Stimulated activated naive B cell treated with anti-CD40 and anti-IgM and Interleukin-4, amounts not matched to agents 10 μg/mL and 1 μg/mL and 100 μg/mL, for 72 hours (primary cell): ENCODE measurements around the gene MPPE1.

Experiments
- ATAC-seq, 2 donors: fragments of 150-1000 bp; cut with Tn5 transposase; replicated peaks; 2 replicates each; pipeline ENCODE4 v1.10.0; 2021; ENCODE audit warnings: moderate library complexity in 1 of 2
- DNase-seq: peaks from one replicate; pipeline ENCODE4 v3.0.0; 2021
- H3K27ac Mint-ChIP-seq: one replicate; pipeline ENCODE4 v1.8.0; 2022; ENCODE audit warnings: mild to moderate bottlenecking, mixed read lengths
- H3K27me3 Mint-ChIP-seq, 2 donors: one replicate each; pipeline ENCODE4 v1.8.0; 2022; ENCODE audit warnings: mixed read lengths in 2 of 2
- H3K36me3 Mint-ChIP-seq, 2 donors: one replicate each; pipeline ENCODE4 v1.8.0; 2022; ENCODE audit warnings: mixed read lengths in 2 of 2, mild to moderate bottlenecking in 1 of 2
- H3K4me1 Mint-ChIP-seq, 2 donors: one replicate each; pipeline ENCODE4 v1.8.0; 2022; ENCODE audit warnings: mixed read lengths in 2 of 2, mild to moderate bottlenecking in 1 of 2
- H3K4me3 Mint-ChIP-seq, 2 donors: one replicate each; pipeline ENCODE4 v1.8.0; 2022; ENCODE audit warnings: mild to moderate bottlenecking in 2 of 2, mixed read lengths in 2 of 2, moderate library complexity in 1 of 2
- H3K9me3 Mint-ChIP-seq, 2 donors: one replicate each; pipeline ENCODE4 v1.8.0; 2022; ENCODE audit warnings: mixed read lengths in 2 of 2, mild to moderate bottlenecking in 1 of 2

The MPPE1 gene

DNA sequence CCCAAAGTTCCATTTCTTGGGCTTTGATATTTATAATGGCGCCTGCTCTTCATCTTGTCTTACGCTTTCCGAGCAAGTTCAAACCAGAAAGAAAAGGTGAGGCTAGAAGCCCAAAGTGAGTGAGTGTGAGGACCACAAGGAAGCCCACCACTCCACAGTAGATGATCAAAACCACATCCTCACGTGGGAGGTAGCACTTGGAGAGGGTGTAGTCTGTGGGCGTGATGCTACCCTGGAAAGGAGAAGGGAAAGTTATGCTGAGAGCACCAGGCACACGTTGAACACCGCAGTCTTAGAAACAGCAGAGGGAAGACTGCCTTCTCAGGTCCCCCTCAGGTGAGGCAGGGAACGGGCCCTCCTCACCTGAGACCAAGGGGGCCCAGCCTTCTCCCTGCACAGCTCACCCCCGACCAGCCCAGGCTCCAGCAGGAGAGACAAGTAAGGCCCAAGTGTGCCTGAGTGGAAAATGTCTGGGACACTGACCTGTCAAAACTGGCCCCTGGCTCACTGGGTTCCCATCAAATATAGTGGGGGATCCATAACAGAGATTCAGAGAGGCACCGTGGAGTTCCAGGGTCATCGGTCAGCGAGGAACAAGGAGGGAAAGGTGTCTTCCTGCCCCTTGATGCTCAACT, 23.6 kb downstream of the MPPE1 start:
- Mint-ChIP-seq H3K4me1 (peaks cover 29 to 47% of the 10 kb centered on the region in 2 donors), H3K27ac (peak overlapping the region; percentile 63), H3K4me3 (peak overlapping the region in 1 of 2 donors; percentile 34), H3K36me3 (peaks cover 46% of the 10 kb centered on the region in 2 donors), H3K27me3 (no peaks in the 10 kb centered on the region), H3K9me3 (no peaks in the 10 kb centered on the region)
- no peak for DNase-seq
- ATAC-seq: no peak

GRCh38 chr18:11883153-11883552, 25.0 kb downstream of the MPPE1 start:
- peaks cover 42 to 44% of the 10 kb centered on the region in 2 donors for H3K36me3 Mint-ChIP-seq
- no peaks in the 10 kb centered on the region for H3K27me3 Mint-ChIP-seq
- DNase-seq: peak; percentile 14
- ATAC-seq: peak; percentile 98 to 99
- H3K9me3 Mint-ChIP-seq: no peaks in the 10 kb centered on the region
- no peak overlapping the region for H3K27ac Mint-ChIP-seq
- peak overlapping the region in 1 of 2 donors; percentile 22 for H3K4me3 Mint-ChIP-seq
- peaks cover 29 to 47% of the 10 kb centered on the region in 2 donors for H3K4me1 Mint-ChIP-seq

GRCh38 chr18:11882636-11883035, 25.5 kb downstream of the MPPE1 start:
- DNase-seq: no peak
- no peak overlapping the region for H3K4me3 Mint-ChIP-seq
- no peak for ATAC-seq
- peaks cover 37 to 40% of the 10 kb centered on the region in 2 donors for H3K36me3 Mint-ChIP-seq
- no peak overlapping the region for H3K27ac Mint-ChIP-seq
- no peaks in the 10 kb centered on the region for H3K9me3 Mint-ChIP-seq
- no peaks in the 10 kb centered on the region for H3K27me3 Mint-ChIP-seq
- H3K4me1 Mint-ChIP-seq: peaks cover 29 to 47% of the 10 kb centered on the region in 2 donors

GRCh38 chr18:11880586-11881304, 27.4 kb downstream of the MPPE1 start:
- no peak for ATAC-seq
- peaks cover 26 to 33% of the 10 kb centered on the region in 2 donors for H3K36me3 Mint-ChIP-seq
- no peaks in the 10 kb centered on the region for H3K27me3 Mint-ChIP-seq
- H3K27ac Mint-ChIP-seq: peak overlapping the region; percentile 77
- no peak for DNase-seq
- H3K4me1 Mint-ChIP-seq: peaks cover 29 to 47% of the 10 kb centered on the region in 2 donors
- H3K4me3 Mint-ChIP-seq: peak overlapping the region in 1 of 2 donors; percentile 8
- peaks cover 2% of the 10 kb centered on the region in 2 donors for H3K9me3 Mint-ChIP-seq

GRCh38 chr18:11877497-11878135, 30.5 kb downstream of the MPPE1 start:
- Mint-ChIP-seq H3K27ac (no peak overlapping the region), H3K27me3 (no peaks in the 10 kb centered on the region), H3K9me3 (peaks cover 5 to 6% of the 10 kb centered on the region in 2 donors), H3K4me3 (no peak overlapping the region), H3K36me3 (peaks cover 19 to 20% of the 10 kb centered on the region in 2 donors), H3K4me1 (peaks cover 14 to 17% of the 10 kb centered on the region in 2 donors)
- ATAC-seq (no peak), DNase-seq (no peak)

- Mint-ChIP-seq H3K9me3 (peaks cover 5 to 6% of the 10 kb centered on the region in 2 donors), H3K4me3 (no peak overlapping the region), H3K36me3 (peaks cover 7 to 9% of the 10 kb centered on the region in 2 donors), H3K27me3 (peaks cover 3 to 5% of the 10 kb centered on the region in 2 donors), H3K4me1 (peaks cover 0 to 2% of the 10 kb centered on the region in 2 donors), H3K27ac (no peak overlapping the region)
- ATAC-seq (no peak), DNase-seq (no peak)
Measured at GRCh38 chr18:11874676-11875075, 33.4 kb downstream of the MPPE1 start.

- Mint-ChIP-seq H3K9me3 (peaks cover 5 to 6% of the 10 kb centered on the region in 2 donors), H3K4me1 (peaks cover under 1 to 3% of the 10 kb centered on the region in 2 donors), H3K4me3 (no peak overlapping the region), H3K27ac (no peak overlapping the region), H3K36me3 (peaks cover 7 to 9% of the 10 kb centered on the region in 2 donors), H3K27me3 (peaks cover 3 to 5% of the 10 kb centered on the region in 2 donors)
- ATAC-seq (no peak), DNase-seq (no peak)
Measured at GRCh38 chr18:11873670-11874340, 34.3 kb downstream of the MPPE1 start.

- Mint-ChIP-seq H3K9me3 (peaks cover 5 to 6% of the 10 kb centered on the region in 2 donors), H3K4me3 (no peak overlapping the region), H3K4me1 (peaks cover 4 to 9% of the 10 kb centered on the region in 2 donors), H3K36me3 (peaks cover 7 to 9% of the 10 kb centered on the region in 2 donors), H3K27ac (no peak overlapping the region), H3K27me3 (peaks cover 3 to 5% of the 10 kb centered on the region in 2 donors)
- no peak for DNase-seq
- ATAC-seq: peak in 1 of 2 donors; percentile 27
Measured at GRCh38 chr18:11872479-11873136, 35.5 kb downstream of the MPPE1 start.

DNA sequence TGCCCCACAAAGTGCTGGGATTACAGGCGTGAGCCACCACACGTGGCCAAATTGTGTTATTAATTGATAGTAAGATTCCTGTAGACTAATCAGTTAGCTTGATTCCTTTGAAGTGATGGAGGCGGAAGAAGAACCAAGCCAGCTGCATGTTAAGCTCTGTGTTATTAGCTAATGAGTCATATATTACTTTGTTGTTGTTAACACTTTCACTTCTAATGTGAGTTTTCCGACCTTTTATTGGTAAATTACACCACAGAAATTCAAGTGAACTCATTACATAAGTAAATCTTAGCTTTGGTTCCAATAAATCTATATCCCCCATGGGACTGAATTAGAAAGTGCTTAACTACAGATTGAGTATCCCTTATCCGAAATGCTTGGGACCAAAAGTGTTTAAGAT, 36.6 kb downstream of the MPPE1 start:
- Mint-ChIP-seq H3K4me1 (peaks cover 4 to 9% of the 10 kb centered on the region in 2 donors), H3K36me3 (peaks cover 7 to 9% of the 10 kb centered on the region in 2 donors), H3K27ac (no peak overlapping the region), H3K4me3 (no peak overlapping the region), H3K27me3 (peaks cover 3 to 5% of the 10 kb centered on the region in 2 donors), H3K9me3 (peaks cover 5 to 6% of the 10 kb centered on the region in 2 donors)
- DNase-seq (no peak), ATAC-seq (peak in 1 of 2 donors; percentile 50)

- DNase-seq: no peak
- Mint-ChIP-seq H3K4me3 (no peak overlapping the region), H3K27ac (no peak overlapping the region), H3K9me3 (no peaks in the 10 kb centered on the region), H3K4me1 (peaks cover 4 to 9% of the 10 kb centered on the region in 2 donors), H3K27me3 (peaks cover 3 to 15% of the 10 kb centered on the region in 2 donors), H3K36me3 (no peaks in the 10 kb centered on the region)
- peak; percentile 69 to 86 for ATAC-seq
Measured at GRCh38 chr18:11868230-11868629, 39.9 kb downstream of the MPPE1 start.

GRCh38 chr18:11866764-11867163, 41.4 kb downstream of the MPPE1 start:
- peaks cover 3 to 15% of the 10 kb centered on the region in 2 donors for H3K27me3 Mint-ChIP-seq
- H3K9me3 Mint-ChIP-seq: no peaks in the 10 kb centered on the region
- no peak overlapping the region for H3K4me3 Mint-ChIP-seq
- no peak for DNase-seq
- H3K4me1 Mint-ChIP-seq: peaks cover 4 to 9% of the 10 kb centered on the region in 2 donors
- no peak for ATAC-seq
- peak overlapping the region; percentile 37 for H3K27ac Mint-ChIP-seq
- H3K36me3 Mint-ChIP-seq: no peaks in the 10 kb centered on the region

DNA sequence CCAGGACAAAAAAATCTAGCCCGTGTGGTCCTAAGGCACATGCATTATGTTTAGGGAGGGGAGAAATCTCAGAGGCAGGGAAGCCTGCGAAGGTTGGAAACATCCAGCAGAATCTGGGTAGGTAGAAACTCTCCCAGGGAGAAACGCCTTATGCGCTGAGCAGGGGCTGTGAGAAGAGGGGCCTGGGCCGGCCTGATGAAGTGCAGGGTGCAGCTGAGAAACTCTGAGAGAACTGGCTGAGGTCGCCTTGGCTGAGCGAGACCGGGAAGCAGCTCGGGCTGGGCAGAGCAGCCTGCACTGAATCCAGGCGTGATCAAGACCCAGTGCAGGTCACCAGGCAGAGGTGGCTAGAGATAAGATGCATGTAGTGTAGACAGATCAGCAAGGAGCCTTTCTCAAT, 41.8 kb downstream of the MPPE1 start:
- Mint-ChIP-seq H3K4me1 (peaks cover 3 to 9% of the 10 kb centered on the region in 2 donors), H3K36me3 (no peaks in the 10 kb centered on the region), H3K27me3 (peaks cover 2 to 12% of the 10 kb centered on the region in 2 donors), H3K4me3 (no peak overlapping the region), H3K27ac (peak overlapping the region; percentile 37), H3K9me3 (no peaks in the 10 kb centered on the region)
- ATAC-seq (no peak), DNase-seq (no peak)

- DNase-seq (no peak), ATAC-seq (no peak)
- no peaks in the 10 kb centered on the region for H3K9me3 Mint-ChIP-seq
Measured at GRCh38 chr18:11865071-11865470, 43.0 kb downstream of the MPPE1 start.

More at GRCh38 chr18:11865071-11865470, 43.0 kb downstream of the MPPE1 start:
- peaks cover 0 to 10% of the 10 kb centered on the region in 2 donors for H3K27me3 Mint-ChIP-seq
- H3K36me3 Mint-ChIP-seq: no peaks in the 10 kb centered on the region
- peaks cover 4 to 12% of the 10 kb centered on the region in 2 donors for H3K4me1 Mint-ChIP-seq
- no peak overlapping the region for H3K4me3 Mint-ChIP-seq
- H3K27ac Mint-ChIP-seq: no peak overlapping the region
